LNCAP (cell line): ENCODE data around the gene UQCRC1.

Source experiments
- TF ChIP-seq, protein P1 (sequence below): fragments of 450-650 bp; IDR thresholded peaks from 2 replicates; pipeline ENCODE4 v1.5.1; 2017; ENCODE audit warnings: mild to moderate bottlenecking

Gene UQCRC1

DNA sequence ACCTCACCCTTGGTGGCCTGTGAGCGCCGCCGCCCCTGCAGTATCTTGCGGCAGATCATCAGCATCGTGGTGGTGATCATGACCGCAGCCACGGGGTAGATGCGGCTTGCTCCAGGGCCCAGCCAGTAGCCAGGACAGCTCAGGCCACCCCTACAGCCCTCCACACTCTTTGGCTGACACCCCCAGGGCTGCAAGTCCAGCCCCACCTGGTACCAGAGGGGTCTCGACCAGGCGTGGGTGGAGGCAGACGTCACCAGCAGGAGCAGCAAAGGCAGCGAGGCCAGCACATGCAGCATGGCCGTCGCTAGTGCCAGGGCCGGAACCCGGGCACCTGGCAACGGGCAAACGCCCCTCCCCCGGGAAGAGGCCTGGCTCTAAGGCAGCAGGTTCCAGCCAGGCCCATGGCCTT lies 12.0 kb upstream of the UQCRC1 start, which contains the start of gene TMEM89:
TMEM89 (minus strand) TSS at position 309 of the 409 bp plus-strand sequence; CDS start at position 296, 13 bp downstream.
- TF ChIP-seq, protein P1, sequence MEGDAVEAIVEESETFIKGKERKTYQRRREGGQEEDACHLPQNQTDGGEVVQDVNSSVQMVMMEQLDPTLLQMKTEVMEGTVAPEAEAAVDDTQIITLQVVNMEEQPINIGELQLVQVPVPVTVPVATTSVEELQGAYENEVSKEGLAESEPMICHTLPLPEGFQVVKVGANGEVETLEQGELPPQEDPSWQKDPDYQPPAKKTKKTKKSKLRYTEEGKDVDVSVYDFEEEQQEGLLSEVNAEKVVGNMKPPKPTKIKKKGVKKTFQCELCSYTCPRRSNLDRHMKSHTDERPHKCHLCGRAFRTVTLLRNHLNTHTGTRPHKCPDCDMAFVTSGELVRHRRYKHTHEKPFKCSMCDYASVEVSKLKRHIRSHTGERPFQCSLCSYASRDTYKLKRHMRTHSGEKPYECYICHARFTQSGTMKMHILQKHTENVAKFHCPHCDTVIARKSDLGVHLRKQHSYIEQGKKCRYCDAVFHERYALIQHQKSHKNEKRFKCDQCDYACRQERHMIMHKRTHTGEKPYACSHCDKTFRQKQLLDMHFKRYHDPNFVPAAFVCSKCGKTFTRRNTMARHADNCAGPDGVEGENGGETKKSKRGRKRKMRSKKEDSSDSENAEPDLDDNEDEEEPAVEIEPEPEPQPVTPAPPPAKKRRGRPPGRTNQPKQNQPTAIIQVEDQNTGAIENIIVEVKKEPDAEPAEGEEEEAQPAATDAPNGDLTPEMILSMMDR, result no peak

DNA sequence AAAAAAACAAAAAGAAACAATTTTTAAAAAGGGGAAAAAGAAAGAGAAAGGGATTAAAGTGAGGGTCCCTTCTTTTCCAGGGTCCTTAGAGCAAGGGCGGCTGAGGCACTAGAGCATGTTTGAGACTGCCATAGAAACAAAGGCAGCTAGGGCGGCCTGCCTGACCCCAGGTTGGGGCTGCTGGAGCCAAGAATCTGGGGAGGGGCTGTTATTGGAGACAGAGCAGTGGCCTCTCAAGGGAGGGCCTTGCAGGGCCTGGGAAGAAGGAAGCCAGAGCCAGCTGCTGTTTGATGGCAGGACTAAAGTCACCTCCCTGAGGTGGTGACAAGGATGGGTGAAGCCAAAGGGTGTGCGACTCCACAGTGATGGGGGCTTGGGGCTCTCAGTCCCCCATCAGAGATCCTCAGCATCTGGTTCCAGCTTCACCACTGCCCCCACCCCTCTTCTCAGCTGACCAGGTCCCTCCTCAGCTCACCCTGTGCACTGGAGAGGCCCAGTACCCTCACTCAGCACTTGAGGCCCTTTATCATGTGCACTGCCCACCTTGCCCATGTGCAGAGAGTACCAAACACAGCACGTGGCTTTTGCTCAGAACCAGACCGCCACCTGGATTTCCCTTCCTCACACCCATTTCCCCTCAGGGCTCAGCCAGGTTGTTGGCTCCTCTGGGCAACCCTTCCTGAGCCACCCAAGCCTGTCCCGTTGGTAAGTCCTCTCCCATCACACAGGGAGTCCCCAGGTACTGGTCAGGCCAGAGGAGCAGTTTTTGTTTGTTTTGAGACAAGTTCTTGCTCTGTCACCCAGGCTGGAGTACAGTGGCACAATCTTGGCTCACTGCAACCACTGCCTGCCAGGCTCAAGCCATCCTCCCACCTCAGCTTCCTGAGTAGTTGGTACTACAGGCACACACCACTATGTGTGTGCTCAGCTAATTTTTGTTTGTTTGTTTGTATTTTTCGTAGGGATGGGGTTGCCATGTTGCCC lies 10.4 kb upstream of the UQCRC1 start:
- TF ChIP-seq, protein P1, result no peak

DNA sequence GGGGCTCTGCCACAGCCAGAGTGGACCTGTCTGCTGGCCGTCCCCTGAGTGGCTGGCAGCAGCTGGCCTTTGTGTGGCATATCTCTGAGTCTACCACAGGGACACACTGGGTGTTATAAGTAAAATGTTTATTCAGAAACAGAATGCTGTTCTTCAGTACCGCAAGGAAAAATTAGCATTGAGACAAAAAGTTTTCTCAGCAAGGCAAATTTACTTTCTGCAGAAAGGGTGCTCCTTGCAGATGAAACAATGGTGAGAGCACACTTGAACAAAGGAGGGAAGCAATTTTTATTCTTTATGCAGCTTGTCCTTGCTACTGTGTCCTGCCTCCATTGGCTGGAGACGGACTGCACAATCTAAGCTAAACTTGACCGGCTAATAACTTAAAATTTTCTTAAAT lies 8.1 kb upstream of the UQCRC1 start:
- TF ChIP-seq, protein P1, result no peak

DNA sequence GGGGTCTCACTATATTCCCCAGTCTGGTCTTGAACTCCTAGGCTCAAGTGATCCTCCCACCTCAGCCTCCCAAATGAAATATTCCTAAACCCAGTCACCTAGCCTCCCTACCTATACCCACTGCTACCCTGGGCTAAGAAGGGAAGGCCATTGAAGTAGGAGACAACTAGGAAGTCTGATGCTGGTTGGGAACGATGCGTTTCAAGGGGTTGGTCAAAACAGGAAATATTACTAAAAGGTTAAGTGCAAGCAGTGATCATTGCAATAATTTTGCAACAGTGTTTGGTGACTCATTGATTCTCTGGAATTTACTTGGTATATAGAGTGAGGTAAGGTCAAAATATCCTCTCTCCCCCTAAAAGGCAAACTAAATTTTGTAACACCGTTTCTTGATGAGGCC lies 4.6 kb upstream of the UQCRC1 start:
- TF ChIP-seq, protein P1, result no peak

DNA sequence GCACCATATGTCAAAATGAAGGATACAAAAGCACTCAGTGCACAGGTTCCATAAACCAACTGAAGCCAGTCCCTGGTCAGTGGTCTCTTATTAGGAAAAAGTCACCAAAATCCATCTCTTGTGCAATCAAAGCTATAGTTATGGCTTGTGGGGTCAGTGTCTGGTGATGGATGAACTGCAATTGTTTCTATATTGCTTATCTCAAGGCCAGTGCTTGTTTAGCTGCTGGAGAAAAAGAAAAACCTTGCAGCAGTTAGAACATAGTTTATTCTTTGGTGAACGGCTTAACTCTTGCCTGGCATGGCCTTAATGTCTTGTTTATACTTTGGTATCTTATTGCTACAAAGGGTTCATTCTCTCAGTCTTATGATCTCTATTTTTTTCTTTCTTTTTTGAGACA lies 2.9 kb upstream of the UQCRC1 start:
- TF ChIP-seq, protein P1, result no peak

DNA sequence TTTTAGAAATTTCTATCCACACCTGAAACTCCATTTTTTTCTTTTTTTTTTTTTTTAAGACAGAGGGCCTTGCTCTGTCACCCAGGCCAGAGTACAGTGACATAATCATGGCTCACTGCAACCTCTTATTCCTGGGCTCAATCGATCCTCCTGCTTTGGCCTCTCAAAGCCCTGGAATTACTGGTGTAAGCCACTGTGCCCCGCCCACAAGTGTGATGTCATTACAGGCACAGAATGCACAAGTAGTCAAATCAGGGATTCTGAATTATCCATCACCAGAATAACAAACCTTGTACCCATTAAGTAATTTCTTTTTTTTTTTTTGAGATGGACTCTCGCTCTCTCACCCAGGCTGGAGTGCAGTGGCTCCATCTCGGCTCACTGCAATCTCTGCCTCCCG lies 1.9 kb downstream of the UQCRC1 start:
- TF ChIP-seq, protein P1, result no peak

DNA sequence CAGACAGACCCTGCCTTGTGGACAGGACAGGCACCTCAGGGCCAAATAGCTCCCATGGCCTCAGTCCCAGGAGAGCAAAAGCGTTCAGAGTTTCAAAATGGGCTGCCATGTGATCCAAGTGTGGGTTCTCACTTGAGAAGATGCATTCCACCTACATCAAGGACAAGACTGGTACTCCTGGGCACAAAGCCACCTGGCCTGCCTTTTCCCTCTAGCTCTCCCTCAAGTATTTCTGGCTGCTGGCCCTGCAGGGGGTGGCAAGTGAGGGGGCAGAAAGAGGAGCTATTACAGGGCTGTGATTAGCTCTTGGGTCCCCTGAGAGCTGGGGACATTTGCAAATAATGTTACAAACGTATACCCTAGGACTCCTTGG lies 7.8 kb downstream of the UQCRC1 start:
- TF ChIP-seq, protein P1, result no peak
